Activated T-helper 2 cell treated with anti-CD3 and anti-CD28 coated beads, Interferon-gamma antibody, Interleukin-2, Interleukin-4, amounts not matched to agents 10 μg/mL and 5 μg/mL and 100 μg/mL, durations not matched to agents 14 hours and 24 hours and 36 hours (primary cell): ENCODE measurements around the gene CDH4. TPM values are rescaled to one million over a fixed set of nuclear protein-coding genes. Genes with fewer than 3 reads are reported as not detected.

Experiments
- DNase-seq: peaks from one replicate; pipeline ENCODE4 v3.0.0; 2021; ENCODE audit warnings: low spot score
- H3K27ac Mint-ChIP-seq: one replicate; pipeline ENCODE4 v1.8.0; 2021; ENCODE audit warnings: mixed read lengths
- H3K27me3 Mint-ChIP-seq: one replicate; pipeline ENCODE4 v1.8.0; 2021; ENCODE audit warnings: low read depth, mixed read lengths
- H3K36me3 Mint-ChIP-seq: one replicate; pipeline ENCODE4 v1.8.0; 2021; ENCODE audit warnings: low read depth, mixed read lengths
- H3K4me1 Mint-ChIP-seq: one replicate; pipeline ENCODE4 v1.8.0; 2021; ENCODE audit warnings: low read depth, mixed read lengths
- H3K4me3 Mint-ChIP-seq: one replicate; pipeline ENCODE4 v1.8.0; 2021; ENCODE audit warnings: low read depth, mild to moderate bottlenecking, moderate library complexity, mixed read lengths
- H3K9me3 Mint-ChIP-seq: one replicate; pipeline ENCODE4 v1.8.0; 2021; ENCODE audit warnings: mixed read lengths
- intact Hi-C: fragments of 100-400 bp; cut with micrococcal nuclease; formaldehyde crosslinking; loops from one replicate; pipeline ENCODE4 v1.15.1; 2023
- total RNA-seq: library from RNA; stranded (reverse); gene quantifications from 2 replicates; pipeline ENCODE4 v1.2.3, GENCODE V29; 2022

The CDH4 gene
- total RNA-seq, 1 donor from 2014 or later: not detected

- no peak for DNase-seq
- Mint-ChIP-seq H3K4me3 (no peak overlapping the region), H3K9me3 (no peaks in the 10 kb centered on the region)
These were observed 262.9 kb downstream of the CDH4 start for GRCh38 chr20:61514805-61515505.

GRCh38 chr20:61515922-61516321, 263.9 kb downstream of the CDH4 start:
- Mint-ChIP-seq H3K36me3 (no peaks in the 10 kb centered on the region), H3K9me3 (no peaks in the 10 kb centered on the region), H3K4me3 (no peak overlapping the region), H3K27ac (no peak overlapping the region), H3K27me3 (no peaks in the 10 kb centered on the region), H3K4me1 (no peaks in the 10 kb centered on the region)
- DNase-seq: no peak
- intact Hi-C loops: no loop called here

More at GRCh38 chr20:61514805-61515505, 262.9 kb downstream of the CDH4 start:
- H3K27me3 Mint-ChIP-seq: no peaks in the 10 kb centered on the region
- no peak overlapping the region for H3K27ac Mint-ChIP-seq
- no peaks in the 10 kb centered on the region for H3K36me3 Mint-ChIP-seq
- intact Hi-C loops: no loop called here
- no peaks in the 10 kb centered on the region for H3K4me1 Mint-ChIP-seq

GRCh38 chr20:61516346-61517208, 264.5 kb downstream of the CDH4 start:
- H3K27me3 Mint-ChIP-seq: no peaks in the 10 kb centered on the region
- H3K4me1 Mint-ChIP-seq: no peaks in the 10 kb centered on the region
- intact Hi-C loops: no loop called here
- H3K4me3 Mint-ChIP-seq: no peak overlapping the region
- H3K9me3 Mint-ChIP-seq: no peaks in the 10 kb centered on the region
- DNase-seq: no peak
- H3K27ac Mint-ChIP-seq: no peak overlapping the region
- H3K36me3 Mint-ChIP-seq: no peaks in the 10 kb centered on the region

GRCh38 chr20:61517419-61517818, 265.4 kb downstream of the CDH4 start:
- Mint-ChIP-seq H3K4me1 (no peaks in the 10 kb centered on the region), H3K4me3 (no peak overlapping the region), H3K36me3 (no peaks in the 10 kb centered on the region), H3K9me3 (no peaks in the 10 kb centered on the region), H3K27me3 (no peaks in the 10 kb centered on the region), H3K27ac (no peak overlapping the region)
- no peak for DNase-seq
- intact Hi-C loops: no loop called here

GRCh38 chr20:61518424-61518951, 266.4 kb downstream of the CDH4 start:
- Mint-ChIP-seq H3K4me3 (no peak overlapping the region), H3K9me3 (no peaks in the 10 kb centered on the region)

GRCh38 chr20:61519488-61519887, 267.4 kb downstream of the CDH4 start:
- Mint-ChIP-seq H3K4me1 (no peaks in the 10 kb centered on the region), H3K36me3 (no peaks in the 10 kb centered on the region), H3K9me3 (no peaks in the 10 kb centered on the region), H3K4me3 (no peak overlapping the region), H3K27ac (no peak overlapping the region), H3K27me3 (no peaks in the 10 kb centered on the region)
- intact Hi-C loops: no loop called here
- DNase-seq: no peak

More at GRCh38 chr20:61518424-61518951, 266.4 kb downstream of the CDH4 start:
- Mint-ChIP-seq H3K27me3 (no peaks in the 10 kb centered on the region), H3K27ac (no peak overlapping the region), H3K4me1 (no peaks in the 10 kb centered on the region), H3K36me3 (no peaks in the 10 kb centered on the region)
- intact Hi-C loops: no loop called here
- no peak for DNase-seq

- H3K4me1 Mint-ChIP-seq: no peaks in the 10 kb centered on the region
- H3K36me3 Mint-ChIP-seq: no peaks in the 10 kb centered on the region
- H3K4me3 Mint-ChIP-seq: no peak overlapping the region
- no peak for DNase-seq
- H3K27ac Mint-ChIP-seq: no peak overlapping the region
- intact Hi-C loops: no loop called here
- H3K27me3 Mint-ChIP-seq: no peaks in the 10 kb centered on the region
- no peaks in the 10 kb centered on the region for H3K9me3 Mint-ChIP-seq
These were observed 268.2 kb downstream of the CDH4 start for GRCh38 chr20:61520076-61520892.

GRCh38 chr20:61520893-61521460, 268.9 kb downstream of the CDH4 start:
- no peaks in the 10 kb centered on the region for H3K9me3 Mint-ChIP-seq
- DNase-seq: no peak
- H3K36me3 Mint-ChIP-seq: no peaks in the 10 kb centered on the region
- intact Hi-C loops: no loop called here
- no peaks in the 10 kb centered on the region for H3K27me3 Mint-ChIP-seq
- no peak overlapping the region for H3K27ac Mint-ChIP-seq
- H3K4me1 Mint-ChIP-seq: no peaks in the 10 kb centered on the region
- H3K4me3 Mint-ChIP-seq: no peak overlapping the region

GRCh38 chr20:61521687-61522420, 269.8 kb downstream of the CDH4 start:
- Mint-ChIP-seq H3K4me1 (no peaks in the 10 kb centered on the region), H3K27me3 (no peaks in the 10 kb centered on the region), H3K4me3 (no peak overlapping the region), H3K36me3 (no peaks in the 10 kb centered on the region), H3K27ac (no peak overlapping the region), H3K9me3 (no peaks in the 10 kb centered on the region)
- intact Hi-C loops: no loop called here
- DNase-seq: no peak

- no peak for DNase-seq
- Mint-ChIP-seq H3K9me3 (no peaks in the 10 kb centered on the region), H3K36me3 (no peaks in the 10 kb centered on the region), H3K27me3 (no peaks in the 10 kb centered on the region), H3K4me1 (no peaks in the 10 kb centered on the region), H3K27ac (no peak overlapping the region), H3K4me3 (no peak overlapping the region)
- intact Hi-C loops: no loop called here
These were observed 270.5 kb downstream of the CDH4 start for GRCh38 chr20:61522498-61523090.

- Mint-ChIP-seq H3K9me3 (no peaks in the 10 kb centered on the region), H3K4me1 (no peaks in the 10 kb centered on the region), H3K4me3 (no peak overlapping the region), H3K36me3 (no peaks in the 10 kb centered on the region), H3K27ac (no peak overlapping the region), H3K27me3 (no peaks in the 10 kb centered on the region)
- intact Hi-C loops: no loop called here
- DNase-seq: no peak
These were observed 271.1 kb downstream of the CDH4 start for GRCh38 chr20:61523145-61523544.
